ENCODE data around the gene MYOD1. TPM values are rescaled to one million over a fixed set of nuclear protein-coding genes. Genes with fewer than 3 reads are reported as not detected.

Gene MYOD1
- total and polyA plus RNA-seq, 2 of the 4 experiments (the other 2 are of a cell fraction): not detected

DNA sequence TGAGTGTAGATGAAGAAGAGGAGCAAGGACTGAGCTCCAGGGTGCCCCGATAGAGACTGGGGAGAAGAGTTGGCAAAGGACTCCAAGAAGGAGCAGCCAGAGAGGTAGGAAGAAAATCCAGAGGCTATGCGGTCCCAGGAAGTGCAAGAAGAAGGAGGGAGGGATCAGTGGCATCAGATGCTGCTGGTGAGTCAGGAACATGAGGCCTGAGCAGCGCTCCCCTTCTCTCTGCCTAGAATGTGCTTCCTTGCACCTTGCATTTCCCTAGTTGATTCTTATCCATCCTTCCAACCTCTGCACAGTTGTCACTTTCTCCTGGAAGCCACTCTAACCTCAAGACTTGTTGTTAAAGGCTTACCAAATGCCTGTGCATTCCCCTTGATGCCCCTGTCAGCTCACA lies 36.5 kb downstream of the MYOD1 start:
- TF ChIP-seq MAZ (IDR thresholded peaks at IDR 0.05; ENCODE audit: borderline replicate concordance, low read depth, low read length) (no peak), POLR2A (IDR thresholded peaks at IDR 0.05; ENCODE audit: low read depth, low read length) (no peak), CEBPB (IDR thresholded peaks at IDR 0.05; ENCODE audit: low read depth, low read length) (no peak), RCOR1 (IDR thresholded peaks at IDR 0.05; ENCODE audit: insufficient replicate concordance, low read length) (no peak), BHLHE40 (IDR thresholded peaks at IDR 0.05; ENCODE audit: low read depth, low read length) (no peak), NFE2L2 (IDR thresholded peaks at IDR 0.05; ENCODE audit: low read depth, low read length) (no peak)
- intact Hi-C loops (cut with micrococcal nuclease) (no loop called here), in situ Hi-C loops (cut with MboI; ENCODE audit: low sequenced_read_pairs) (no loop called here), dilution Hi-C loops (cut with HindIII; ENCODE audit: low sequenced_read_pairs, unreplicated experiment) (no loop called here)
- no TSS peak for BruUV-seq (replicated peaks)
- Histone ChIP-seq H2AK9ac (replicated peaks; ENCODE audit: low read depth, low read length, poor library complexity) (no peak overlapping the region), H3K9ac (ENCODE audit: low read depth, low read length) (no peak overlapping the region), H4K8ac (ENCODE audit: low read depth in 2 of 2, low read length in 2 of 2) (no peak overlapping the region), H3K4me1 (ENCODE audit: control insufficient read depth, insufficient read depth, low read length) (no peaks in the 10 kb centered on the region), H3K56ac (ENCODE audit: extremely low read depth, insufficient read depth, low read length) (no peak overlapping the region), H3K4me3 (ENCODE audit: insufficient read depth, low read depth, low read length) (no peak overlapping the region), H2BK15ac (ENCODE audit: low read depth, low read length) (no peak overlapping the region), H3K4me2 (ENCODE audit: low read depth, low read length) (no peak overlapping the region), H3K9me3 (ENCODE audit: control insufficient read depth, insufficient read depth, low read length) (no peaks in the 10 kb centered on the region), H3K36me3 (ENCODE audit: control insufficient read depth, insufficient read depth, low read length) (no peaks in the 10 kb centered on the region), H2BK20ac (ENCODE audit: low read depth, low read length) (no peak overlapping the region), H4K20me1 (ENCODE audit: insufficient read depth, low read length) (no peaks in the 10 kb centered on the region), H3K79me1 (ENCODE audit: low read depth in 1 of 2, low read length in 2 of 2) (no peaks in the 10 kb centered on the region), H2AK5ac (ENCODE audit: low read depth, low read length) (no peak overlapping the region), H3K4ac (ENCODE audit: low read depth, low read length) (no peak overlapping the region), H3K27ac (ENCODE audit: insufficient read depth, low read length) (no peak overlapping the region), H4K5ac (ENCODE audit: low read depth, low read length) (no peak overlapping the region), H2AFZ (replicated peaks; ENCODE audit: low read length, poor library complexity) (no peak overlapping the region), H2BK120ac (ENCODE audit: low read depth, low read length) (no peak overlapping the region), H3K14ac (replicated peaks; ENCODE audit: low read depth, low read length) (no peak overlapping the region), H2BK5ac (ENCODE audit: low read depth, low read length, poor library complexity, severe bottlenecking) (no peak overlapping the region), H4K91ac (ENCODE audit: insufficient read depth, low read depth, low read length) (no peak overlapping the region), H3K18ac (ENCODE audit: low read depth, low read length) (no peak overlapping the region), H3K9me1 (ENCODE audit: insufficient read depth, low read length) (no peaks in the 10 kb centered on the region; the same call in 1 of the 2 replicates), H3K23ac (ENCODE audit: low read depth, low read length) (no peak overlapping the region), H3K27me3 (ENCODE audit: control insufficient read depth, insufficient read depth, low read length) (peaks cover 38% of the 10 kb centered on the region)
- DNase-seq (no peak), ATAC-seq (ENCODE audit: low read depth) (no peak)
- ChIA-PET CTCF (interaction anchor here (1.1 kb wide), 1 partner anchor 222 kb away, joined by 3 read pairs; no protein-coding TSS in a partner anchor), POLR2A (ENCODE audit: unreplicated experiment) (no interaction called here)
- no CpG with 5 or more reads among the region's 3 CpGs for whole genome bisulfite sequencing, 2 experiments (ENCODE audit: extremely low coverage in 2 of 2, insufficient read length in 1 of 2)
